ENCODE measurements around the gene SPOCK1. TPM values are rescaled to one million over a fixed set of nuclear protein-coding genes. Genes with fewer than 3 reads are reported as not detected.

Gene SPOCK1
- total and polyA plus RNA-seq, 9 of the 15 experiments (the other 6 are each of a cell fraction or from before 2014, with no cell fraction given): 0.01 to 0.35 (median 0.04) TPM; not detected in 6

GRCh38 chr5:137115152-137115551 is 384.0 kb downstream of the SPOCK1 start:
- BruUV-seq (replicated peaks): no TSS peak
- no peak overlapping the region for H3K9ac ChIP-seq (ENCODE audit: insufficient read depth in 1 of 2, low read depth in 2 of 2, low read length in 2 of 2)
- H3K4me3 ChIP-seq: no peak overlapping the region
- no peak overlapping the region for H3K27ac ChIP-seq (ENCODE audit: extremely low read depth, low read depth, low read length)
- H3K4me2 ChIP-seq (ENCODE audit: insufficient read depth, low read length): no peak overlapping the region
- intact Hi-C loops (cut with micrococcal nuclease): no loop called here
- no peak overlapping the region for H2AFZ ChIP-seq (ENCODE audit: low read depth, low read length)
- H3K79me2 ChIP-seq (ENCODE audit: control insufficient read depth, insufficient read depth, low read length): no peaks in the 10 kb centered on the region
- peaks cover 0 to 11% of the 10 kb centered on the region in 2 experiments; a peak in 1 of 5 replicates for H3K27me3 ChIP-seq (ENCODE audit: control insufficient read depth in 2 of 2, insufficient read depth in 2 of 2, low read length in 2 of 2)
- H3K9me1 ChIP-seq (ENCODE audit: control insufficient read depth, insufficient read depth, low read length): no peaks in the 10 kb centered on the region
- in situ Hi-C loops (cut with MboI): no loop called here
- no peak for FAIRE-seq
- WGBS (ENCODE audit: insufficient coverage, low coverage, missing lambda C conversion rate): 0% methylated on average over 6 of the region's 6 CpGs
- H3K36me3 ChIP-seq (ENCODE audit: control insufficient read depth, insufficient read depth, low read length): no peaks in the 10 kb centered on the region
- H3K9me3 ChIP-seq (replicated peaks; ENCODE audit: control insufficient read depth, insufficient read depth, low read depth, low read length): no peaks in the 10 kb centered on the region
- no peaks in the 10 kb centered on the region for H4K20me1 ChIP-seq (replicated peaks; ENCODE audit: control insufficient read depth, insufficient read depth, low read length)
- ChIA-PET CTCF (ENCODE audit: low intra/inter-chr PET ratio) (no interaction called here), POLR2A (interaction anchor here (0.8 kb wide), 1 partner anchor 40 kb away, joined by 3 read pairs; no protein-coding TSS in a partner anchor)
- no peaks in the 10 kb centered on the region for H3K4me1 ChIP-seq (replicated peaks in 1 of 2; ENCODE audit: control insufficient read depth in 2 of 2, insufficient read depth in 2 of 2, low read length in 2 of 2)
- ATAC-seq: no peak
- DNase-seq (ENCODE audit: extremely low read depth in 1 of 4, low spot score in 3 of 4): no peak
- TF ChIP-seq ZNF707 (CRISPR knock-in tag; conservative IDR thresholded peaks at IDR 0.05) (no peak), TOE1 (IDR thresholded peaks at IDR 0.05; ENCODE audit: borderline replicate concordance) (no peak), TOE1 (CRISPR knock-in tag; IDR thresholded peaks at IDR 0.05; ENCODE audit: borderline replicate concordance, low read depth) (no peak), ZBTB40 (IDR thresholded peaks at IDR 0.05) (peak; percentile 66; the same call in 1 of the 2 replicates), ZBTB40 (CRISPR knock-in tag; IDR thresholded peaks at IDR 0.05) (no peak), L3MBTL2 (IDR thresholded peaks at IDR 0.05) (no peak), TCF7L2 (IDR thresholded peaks at IDR 0.05; ENCODE audit: low read depth, low read length) (no peak), ARID4B (CRISPR knock-in tag; IDR thresholded peaks at IDR 0.05) (no peak), SRSF1 (IDR thresholded peaks at IDR 0.05; ENCODE audit: low read depth, low read length) (no peak)
